Stimulated activated naive B cell treated with anti-CD40 and anti-IgM and Interleukin-4, amounts not matched to agents 10 μg/mL and 1 μg/mL and 100 μg/mL, for 72 hours (primary cell): Measurements from ENCODE around the gene TNNI3.
"Not testable (repeated sequence)": the region's sequence is repeated elsewhere in the genome, so short reads cannot be mapped to it uniquely, and the experiment has no call there.

Experiments
- ATAC-seq, 2 donors: fragments of 150-1000 bp; cut with Tn5 transposase; replicated peaks; 2 replicates each; pipeline ENCODE4 v1.10.0; 2021; ENCODE audit warnings: moderate library complexity in 1 of 2
- DNase-seq: peaks from one replicate; pipeline ENCODE4 v3.0.0; 2021
- H3K27ac Mint-ChIP-seq: one replicate; pipeline ENCODE4 v1.8.0; 2022; ENCODE audit warnings: mild to moderate bottlenecking, mixed read lengths
- H3K27me3 Mint-ChIP-seq, 2 donors: one replicate each; pipeline ENCODE4 v1.8.0; 2022; ENCODE audit warnings: mixed read lengths in 2 of 2
- H3K36me3 Mint-ChIP-seq, 2 donors: one replicate each; pipeline ENCODE4 v1.8.0; 2022; ENCODE audit warnings: mixed read lengths in 2 of 2, mild to moderate bottlenecking in 1 of 2
- H3K4me1 Mint-ChIP-seq, 2 donors: one replicate each; pipeline ENCODE4 v1.8.0; 2022; ENCODE audit warnings: mixed read lengths in 2 of 2, mild to moderate bottlenecking in 1 of 2
- H3K4me3 Mint-ChIP-seq, 2 donors: one replicate each; pipeline ENCODE4 v1.8.0; 2022; ENCODE audit warnings: mild to moderate bottlenecking in 2 of 2, mixed read lengths in 2 of 2, moderate library complexity in 1 of 2
- H3K9me3 Mint-ChIP-seq, 2 donors: one replicate each; pipeline ENCODE4 v1.8.0; 2022; ENCODE audit warnings: mixed read lengths in 2 of 2, mild to moderate bottlenecking in 1 of 2

The TNNI3 gene

GRCh38 chr19:55116859-55117662 is 40.5 kb downstream of the TNNI3 start, which contains the start of gene PPP1R12C:
Gene PPP1R12C (minus strand): TSS chr19:55117637. CDS start chr19:55117543, 94 bp downstream.
- ATAC-seq: peak; percentile 32 to 33
- Mint-ChIP-seq H3K27ac (peak within 1 kb of the TSS; percentile 92), H3K4me1 (peaks cover 26 to 48% of the 10 kb centered on the region in 2 donors), H3K36me3 (peaks cover 12 to 14% of the 10 kb centered on the region in 2 donors), H3K27me3 (no peaks in the 10 kb centered on the region), H3K4me3 (peak within 1 kb of the TSS; percentile 97 to 98), H3K9me3 (no peaks in the 10 kb centered on the region)
- DNase-seq: no peak

DNA sequence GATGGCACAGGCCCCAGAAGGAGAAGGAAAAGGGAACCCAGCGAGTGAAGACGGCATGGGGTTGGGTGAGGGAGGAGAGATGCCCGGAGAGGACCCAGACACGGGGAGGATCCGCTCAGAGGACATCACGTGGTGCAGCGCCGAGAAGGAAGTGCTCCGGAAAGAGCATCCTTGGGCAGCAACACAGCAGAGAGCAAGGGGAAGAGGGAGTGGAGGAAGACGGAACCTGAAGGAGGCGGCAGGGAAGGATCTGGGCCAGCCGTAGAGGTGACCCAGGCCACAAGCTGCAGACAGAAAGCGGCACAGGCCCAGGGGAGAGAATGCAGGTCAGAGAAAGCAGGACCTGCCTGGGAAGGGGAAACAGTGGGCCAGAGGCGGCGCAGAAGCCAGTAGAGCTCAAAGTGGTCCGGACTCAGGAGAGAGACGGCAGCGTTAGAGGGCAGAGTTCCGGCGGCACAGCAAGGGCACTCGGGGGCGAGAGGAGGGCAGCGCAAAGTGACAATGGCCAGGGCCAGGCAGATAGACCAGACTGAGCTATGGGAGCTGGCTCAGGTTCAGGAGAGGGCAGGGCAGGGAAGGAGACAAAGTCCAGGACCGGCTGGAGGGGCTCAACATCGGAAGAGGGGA is 41.2 kb downstream of the TNNI3 start:
- ATAC-seq (peak; percentile 44 to 45), DNase-seq (peak; percentile 30)
- Mint-ChIP-seq H3K4me1 (peaks cover 27 to 48% of the 10 kb centered on the region in 2 donors), H3K27ac (peak overlapping the region; percentile 89), H3K36me3 (peaks cover 12 to 14% of the 10 kb centered on the region in 2 donors), H3K4me3 (peak overlapping the region; percentile 95), H3K9me3 (no peaks in the 10 kb centered on the region), H3K27me3 (no peaks in the 10 kb centered on the region)

DNA sequence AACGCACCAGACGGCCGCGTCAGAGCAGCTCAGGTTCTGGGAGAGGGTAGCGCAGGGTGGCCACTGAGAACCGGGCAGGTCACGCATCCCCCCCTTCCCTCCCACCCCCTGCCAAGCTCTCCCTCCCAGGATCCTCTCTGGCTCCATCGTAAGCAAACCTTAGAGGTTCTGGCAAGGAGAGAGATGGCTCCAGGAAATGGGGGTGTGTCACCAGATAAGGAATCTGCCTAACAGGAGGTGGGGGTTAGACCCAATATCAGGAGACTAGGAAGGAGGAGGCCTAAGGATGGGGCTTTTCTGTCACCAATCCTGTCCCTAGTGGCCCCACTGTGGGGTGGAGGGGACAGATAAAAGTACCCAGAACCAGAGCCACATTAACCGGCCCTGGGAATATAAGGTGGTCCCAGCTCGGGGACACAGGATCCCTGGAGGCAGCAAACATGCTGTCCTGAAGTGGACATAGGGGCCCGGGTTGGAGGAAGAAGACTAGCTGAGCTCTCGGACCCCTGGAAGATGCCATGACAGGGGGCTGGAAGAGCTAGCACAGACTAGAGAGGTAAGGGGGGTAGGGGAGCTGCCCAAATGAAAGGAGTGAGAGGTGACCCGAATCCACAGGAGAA is 42.0 kb downstream of the TNNI3 start:
- ATAC-seq (no peak), DNase-seq (no peak)
- H3K27me3 Mint-ChIP-seq: no peaks in the 10 kb centered on the region
- H3K4me1 Mint-ChIP-seq: peaks cover 30 to 53% of the 10 kb centered on the region in 2 donors
- H3K36me3 Mint-ChIP-seq: peaks cover 15 to 21% of the 10 kb centered on the region in 2 donors
- peak overlapping the region; percentile 89 for H3K27ac Mint-ChIP-seq
- H3K4me3 Mint-ChIP-seq: peak overlapping the region; percentile 95
- H3K9me3 Mint-ChIP-seq: no peaks in the 10 kb centered on the region

GRCh38 chr19:55114566-55115145 is 42.9 kb downstream of the TNNI3 start:
- no peak overlapping the region for H3K27ac Mint-ChIP-seq
- H3K27me3 Mint-ChIP-seq: no peaks in the 10 kb centered on the region
- peaks cover 33 to 54% of the 10 kb centered on the region in 2 donors for H3K4me1 Mint-ChIP-seq
- no peaks in the 10 kb centered on the region for H3K9me3 Mint-ChIP-seq
- DNase-seq (no peak), ATAC-seq (no peak)
- peak overlapping the region; percentile 56 to 60 for H3K4me3 Mint-ChIP-seq
- H3K36me3 Mint-ChIP-seq: peaks cover 18 to 26% of the 10 kb centered on the region in 2 donors

DNA sequence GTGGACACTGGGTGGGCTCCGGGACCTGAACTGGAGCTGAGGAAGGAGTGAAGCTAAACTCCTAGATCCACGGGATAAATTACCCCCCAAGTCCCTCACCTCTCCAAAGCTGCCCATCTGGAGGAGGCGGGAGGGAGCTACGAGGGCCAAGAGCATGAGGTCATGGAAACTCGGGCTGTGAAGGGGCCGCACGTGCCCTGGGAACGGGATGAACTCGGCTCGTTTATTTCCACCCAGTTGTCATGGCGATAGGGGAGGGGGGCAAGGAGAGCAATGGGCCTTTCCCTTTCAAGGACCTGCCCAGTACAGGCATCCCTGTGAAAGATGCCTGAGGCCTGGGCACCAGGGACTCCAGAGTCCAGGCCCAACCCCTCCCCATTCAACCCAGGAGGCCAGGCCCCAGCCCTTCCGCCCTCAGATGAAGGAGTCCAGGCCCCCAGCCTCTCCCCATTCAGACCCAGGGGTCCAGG is 43.9 kb downstream of the TNNI3 start:
- Mint-ChIP-seq H3K4me1 (peaks cover 33 to 54% of the 10 kb centered on the region in 2 donors), H3K27ac (no peak overlapping the region), H3K36me3 (peaks cover 26 to 35% of the 10 kb centered on the region in 2 donors), H3K9me3 (no peaks in the 10 kb centered on the region), H3K4me3 (no peak overlapping the region), H3K27me3 (no peaks in the 10 kb centered on the region)
- ATAC-seq (no peak), DNase-seq (no peak)

DNA sequence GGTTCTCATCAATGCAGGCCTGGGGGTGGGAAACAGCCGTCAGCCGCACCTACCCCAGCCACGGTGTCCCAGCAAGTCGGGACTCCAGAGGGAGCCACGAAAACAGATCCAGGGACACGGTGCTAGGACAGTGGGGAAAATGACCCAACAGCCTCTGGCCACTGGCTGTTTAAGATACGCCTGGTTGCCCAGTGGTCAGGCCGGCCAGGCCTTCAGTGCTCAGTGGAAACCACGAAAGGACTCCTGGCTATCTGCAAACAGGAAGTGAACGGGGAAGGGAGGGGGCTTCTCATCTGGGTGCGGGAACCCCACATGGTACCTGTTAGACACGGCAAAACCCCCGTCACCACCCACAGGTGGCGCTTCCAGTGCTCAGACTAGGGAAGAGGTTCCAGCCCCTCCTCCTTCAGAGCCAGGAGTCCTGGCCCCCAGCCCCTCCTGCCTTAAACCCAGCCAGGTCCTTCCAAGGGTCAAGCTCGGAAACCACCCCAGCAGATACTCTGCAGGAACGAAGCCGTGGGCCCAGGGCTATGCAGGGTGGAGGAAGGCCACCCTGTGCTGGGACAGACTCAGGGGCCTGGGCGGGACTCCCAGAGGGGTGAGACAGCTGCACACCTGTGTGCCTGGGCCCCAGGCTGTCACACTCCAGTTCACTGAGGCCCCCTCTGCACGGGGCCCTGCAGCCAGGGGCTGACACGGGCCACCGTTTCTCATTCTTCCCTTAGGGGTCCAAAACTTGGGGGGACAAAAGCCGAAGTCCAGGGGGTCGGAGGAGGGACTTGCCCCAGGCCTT is 44.6 kb downstream of the TNNI3 start:
- Mint-ChIP-seq H3K27me3 (no peaks in the 10 kb centered on the region), H3K27ac (no peak overlapping the region), H3K36me3 (peaks cover 29 to 41% of the 10 kb centered on the region in 2 donors), H3K4me3 (no peak overlapping the region), H3K9me3 (no peaks in the 10 kb centered on the region), H3K4me1 (peaks cover 34 to 50% of the 10 kb centered on the region in 2 donors)
- ATAC-seq: no peak
- no peak for DNase-seq

DNA sequence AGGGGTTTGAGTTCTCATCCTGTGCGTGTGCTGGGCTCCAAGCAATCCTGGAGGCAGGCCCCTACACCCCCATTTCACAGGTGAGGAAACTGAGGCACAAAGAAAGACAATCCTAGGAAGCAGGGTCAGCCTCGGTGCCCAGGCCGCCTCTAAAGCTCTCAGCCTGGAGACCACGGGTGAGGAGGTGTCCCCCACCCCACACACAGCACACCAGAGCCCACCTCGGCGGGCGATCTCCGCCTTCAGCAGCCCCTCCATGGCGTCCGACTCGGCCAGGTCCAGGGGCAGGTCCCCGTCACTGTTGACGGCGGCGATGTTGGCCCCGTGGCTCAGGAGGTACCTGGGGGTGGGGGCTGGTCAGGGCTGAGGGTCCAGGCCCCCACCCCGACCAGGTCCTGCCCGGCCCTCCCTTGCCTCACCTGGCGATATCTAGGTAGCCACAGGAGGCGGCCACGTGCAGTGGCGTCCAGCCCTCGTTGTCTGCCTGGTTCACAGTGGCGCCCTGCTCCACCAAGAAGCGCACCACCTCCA is 45.2 kb downstream of the TNNI3 start:
- Mint-ChIP-seq H3K36me3 (peaks cover 29 to 39% of the 10 kb centered on the region in 2 donors), H3K4me3 (no peak overlapping the region), H3K4me1 (peaks cover 32 to 44% of the 10 kb centered on the region in 2 donors), H3K27me3 (no peaks in the 10 kb centered on the region), H3K9me3 (no peaks in the 10 kb centered on the region), H3K27ac (no peak overlapping the region)
- ATAC-seq (no peak), DNase-seq (no peak)

- H3K4me1 Mint-ChIP-seq: peaks cover 30 to 44% of the 10 kb centered on the region in 2 donors
- H3K27ac Mint-ChIP-seq: no peak overlapping the region
These were observed 46.2 kb downstream of the TNNI3 start for GRCh38 chr19:55111238-55111831.

GRCh38 chr19:55109527-55110291 is 47.8 kb downstream of the TNNI3 start:
- no peaks in the 10 kb centered on the region for H3K27me3 Mint-ChIP-seq

More at GRCh38 chr19:55111238-55111831, 46.2 kb downstream of the TNNI3 start:
- no peaks in the 10 kb centered on the region for H3K9me3 Mint-ChIP-seq
- ATAC-seq: no peak
- H3K27me3 Mint-ChIP-seq: no peaks in the 10 kb centered on the region
- H3K4me3 Mint-ChIP-seq: no peak overlapping the region
- peaks cover 30 to 42% of the 10 kb centered on the region in 2 donors for H3K36me3 Mint-ChIP-seq
- no peak for DNase-seq

GRCh38 chr19:55107252-55107651 is 50.3 kb downstream of the TNNI3 start:
- H3K9me3 Mint-ChIP-seq, DNase-seq, H3K27me3 Mint-ChIP-seq, H3K4me3 Mint-ChIP-seq, ATAC-seq, H3K27ac Mint-ChIP-seq: not testable (repeated sequence)
- Mint-ChIP-seq H3K4me1 (peaks cover 10 to 13% of the 10 kb centered on the region in 2 donors), H3K36me3 (peaks cover 42 to 58% of the 10 kb centered on the region in 2 donors)

More at GRCh38 chr19:55109527-55110291, 47.8 kb downstream of the TNNI3 start:
- ATAC-seq (no peak), DNase-seq (no peak)
- Mint-ChIP-seq H3K4me3 (no peak overlapping the region), H3K9me3 (no peaks in the 10 kb centered on the region), H3K27ac (no peak overlapping the region), H3K36me3 (peaks cover 28 to 47% of the 10 kb centered on the region in 2 donors), H3K4me1 (peaks cover 20 to 29% of the 10 kb centered on the region in 2 donors)

GRCh38 chr19:55106591-55106990 is 50.9 kb downstream of the TNNI3 start:
- Mint-ChIP-seq H3K9me3 (no peaks in the 10 kb centered on the region), H3K27me3 (no peaks in the 10 kb centered on the region), H3K36me3 (peaks cover 45 to 64% of the 10 kb centered on the region in 2 donors), H3K4me3 (no peak overlapping the region), H3K4me1 (peaks cover 12 to 13% of the 10 kb centered on the region in 2 donors), H3K27ac (no peak overlapping the region)
- ATAC-seq (no peak), DNase-seq (no peak)

DNA sequence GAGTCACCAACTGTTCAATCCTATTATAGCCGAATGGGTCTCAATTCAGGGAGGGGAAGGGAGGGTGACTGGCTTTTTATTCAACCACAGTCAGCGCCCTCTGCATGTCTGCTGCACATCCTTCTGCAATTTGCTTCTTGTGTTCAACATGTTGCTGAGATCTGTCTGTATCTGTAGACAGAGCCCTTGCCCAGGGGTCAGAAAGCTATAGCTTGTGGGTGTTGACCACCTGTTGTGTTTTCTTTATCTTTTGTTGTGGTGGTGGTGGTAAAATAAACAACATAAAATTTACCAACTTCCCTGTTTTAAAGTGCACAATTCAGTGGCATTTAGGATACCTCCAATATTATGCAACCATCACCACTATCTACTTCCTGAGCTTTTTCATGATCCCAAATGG is 52.3 kb downstream of the TNNI3 start:
- Mint-ChIP-seq H3K27ac (no peak overlapping the region), H3K9me3 (no peaks in the 10 kb centered on the region), H3K4me3 (no peak overlapping the region), H3K36me3 (peaks cover 43 to 63% of the 10 kb centered on the region in 2 donors), H3K27me3 (no peaks in the 10 kb centered on the region), H3K4me1 (peaks cover 6 to 8% of the 10 kb centered on the region in 2 donors)
- ATAC-seq: no peak
- DNase-seq: no peak
